NCI-H2029 treated with DMSO at 0.1 percent for 48 hours (cell line): ENCODE measurements around the gene RELCH.

Source experiments
- DNase-seq: peaks from one replicate; lab custom pipeline; 2025; lab: John Stamatoyannopoulos, UW

RELCH gene

DNA sequence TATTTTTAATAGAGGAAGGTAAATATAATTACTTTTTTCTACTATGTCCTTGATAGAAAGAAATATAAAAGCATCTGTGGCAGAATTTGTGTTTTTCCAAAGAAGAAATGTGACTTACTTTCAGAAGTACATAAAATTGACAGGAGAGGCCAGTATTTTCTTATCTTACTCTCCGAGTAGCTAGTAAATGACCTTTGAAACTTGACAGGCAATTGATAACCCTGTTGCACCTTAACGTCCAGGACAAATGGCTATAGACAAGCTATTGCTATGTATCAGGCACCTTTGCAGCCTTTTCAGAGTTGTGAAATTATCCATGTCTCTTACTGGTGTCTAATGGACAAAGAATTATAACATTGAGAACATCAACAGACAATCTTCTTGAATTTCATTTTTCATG, 75.0 kb downstream of the RELCH start:
- no peak for DNase-seq

- no peak for DNase-seq
Observed at GRCh38 chr18:62264984-62265383, 77.9 kb downstream of the RELCH start.

- DNase-seq: no peak
Observed at GRCh38 chr18:62277045-62277444, 90.0 kb downstream of the RELCH start.

DNA sequence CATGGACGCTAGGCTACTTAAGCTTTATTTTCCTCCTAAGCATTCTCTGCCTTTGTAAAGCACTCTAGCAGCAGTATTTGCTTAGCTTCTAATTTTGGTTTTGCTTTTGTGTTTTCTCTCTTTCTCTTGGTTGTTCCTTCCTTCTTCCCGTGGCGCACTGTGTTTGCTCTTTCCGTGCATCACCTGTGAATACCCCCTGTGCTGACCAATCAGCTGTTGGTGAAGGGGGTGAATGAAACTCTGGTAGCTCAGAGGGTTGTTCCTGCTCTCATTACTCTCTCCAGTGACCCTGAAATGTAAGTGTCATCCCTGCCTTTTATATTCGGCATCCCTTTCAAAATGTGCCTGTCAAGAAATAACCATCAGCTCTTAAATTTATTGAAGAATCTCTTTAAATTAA, 92.5 kb downstream of the RELCH start:
- peak; percentile 3 for DNase-seq

GRCh38 chr18:62280058-62280457, 93.0 kb downstream of the RELCH start:
- no peak for DNase-seq

GRCh38 chr18:62280786-62281185, 93.7 kb downstream of the RELCH start:
- DNase-seq: no peak

- DNase-seq: no peak
Observed at GRCh38 chr18:62281684-62282083, 94.6 kb downstream of the RELCH start.

GRCh38 chr18:62282188-62282629, 95.2 kb downstream of the RELCH start:
- no peak for DNase-seq

GRCh38 chr18:62284637-62285036, 97.6 kb downstream of the RELCH start:
- DNase-seq: no peak

DNA sequence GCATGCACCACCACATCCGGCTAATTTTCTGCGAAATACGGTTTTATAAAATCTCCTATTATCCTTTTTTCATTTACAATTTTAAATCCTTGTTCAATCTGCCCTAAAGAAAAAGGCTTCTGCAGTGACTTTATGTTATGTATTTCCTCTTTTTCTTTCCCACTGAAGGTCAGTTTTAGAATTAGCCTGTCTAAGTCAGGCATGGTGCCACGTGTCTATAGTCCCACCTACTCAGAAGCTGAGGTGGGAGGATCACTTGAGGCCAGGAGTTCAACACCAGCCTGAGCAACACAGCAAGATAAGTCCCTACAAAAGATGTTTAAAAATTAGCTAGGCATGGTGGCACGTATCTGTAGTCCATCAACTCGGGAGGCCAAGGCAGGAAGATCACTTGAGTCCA, 98.2 kb downstream of the RELCH start:
- DNase-seq: no peak

- no peak for DNase-seq
Observed at GRCh38 chr18:62287781-62288664, 101.0 kb downstream of the RELCH start.

- no peak for DNase-seq
Observed at GRCh38 chr18:62288665-62289008, 101.6 kb downstream of the RELCH start.

DNA sequence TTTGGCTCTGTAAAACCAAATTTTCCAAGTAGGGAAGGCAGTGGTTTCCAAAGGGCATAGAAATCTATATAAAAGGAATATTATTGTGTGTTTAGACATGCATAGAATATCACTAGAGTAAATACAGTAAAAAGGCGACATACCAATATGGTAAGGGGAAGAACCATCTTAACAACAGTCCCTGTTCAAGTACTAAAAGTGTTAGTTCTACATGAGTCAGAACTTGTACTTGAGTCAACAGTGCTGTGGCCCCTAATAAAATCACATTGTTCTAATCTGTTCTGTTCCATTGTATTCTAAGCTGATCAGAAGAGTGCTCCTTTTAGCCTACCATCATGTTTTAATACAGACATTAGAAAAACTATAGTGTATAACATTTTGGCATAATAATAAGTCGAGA, 102.0 kb downstream of the RELCH start:
- no peak for DNase-seq

GRCh38 chr18:62294073-62294472, 107.0 kb downstream of the RELCH start:
- no peak for DNase-seq

GRCh38 chr18:62300359-62300963, 113.4 kb downstream of the RELCH start:
- no peak for DNase-seq

DNA sequence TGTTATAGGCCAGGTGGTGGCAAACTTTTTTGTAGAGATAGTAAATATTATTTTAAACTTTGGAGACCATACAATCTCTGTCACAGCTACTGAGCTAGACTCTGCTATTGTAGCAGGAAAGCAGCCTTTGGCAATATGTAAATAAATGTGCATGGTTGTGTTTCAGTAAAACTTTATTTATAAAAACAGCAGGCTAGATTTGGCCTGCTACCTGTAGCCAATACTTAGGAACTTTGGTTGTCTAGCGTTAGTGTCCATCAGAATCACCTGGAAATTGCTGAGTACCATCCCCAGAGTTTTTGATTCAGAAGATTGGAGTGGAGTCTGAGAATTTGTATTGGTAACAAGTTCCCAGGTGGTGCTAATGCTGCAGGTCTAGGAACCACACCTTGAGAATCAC, 114.3 kb downstream of the RELCH start:
- no peak for DNase-seq

DNA sequence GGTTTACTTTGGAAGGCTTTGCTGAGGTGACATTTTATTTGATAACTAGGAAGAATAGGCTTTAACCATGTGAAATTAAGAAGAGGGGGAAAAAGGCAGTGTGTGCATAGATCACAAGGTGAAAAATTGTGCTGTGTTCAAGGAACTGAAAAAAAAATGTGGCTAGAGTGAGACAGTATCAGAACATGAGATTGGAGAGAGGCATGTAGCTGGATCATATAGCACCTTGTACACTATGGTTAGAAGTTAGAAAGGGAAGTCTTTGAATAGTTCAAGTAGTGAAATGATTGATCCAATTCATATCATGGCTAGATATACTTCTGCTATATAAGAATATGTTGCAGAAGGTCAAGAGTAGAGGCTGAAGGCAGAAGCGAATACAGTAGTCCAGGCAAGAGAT, 125.8 kb downstream of the RELCH start:
- no peak for DNase-seq

DNA sequence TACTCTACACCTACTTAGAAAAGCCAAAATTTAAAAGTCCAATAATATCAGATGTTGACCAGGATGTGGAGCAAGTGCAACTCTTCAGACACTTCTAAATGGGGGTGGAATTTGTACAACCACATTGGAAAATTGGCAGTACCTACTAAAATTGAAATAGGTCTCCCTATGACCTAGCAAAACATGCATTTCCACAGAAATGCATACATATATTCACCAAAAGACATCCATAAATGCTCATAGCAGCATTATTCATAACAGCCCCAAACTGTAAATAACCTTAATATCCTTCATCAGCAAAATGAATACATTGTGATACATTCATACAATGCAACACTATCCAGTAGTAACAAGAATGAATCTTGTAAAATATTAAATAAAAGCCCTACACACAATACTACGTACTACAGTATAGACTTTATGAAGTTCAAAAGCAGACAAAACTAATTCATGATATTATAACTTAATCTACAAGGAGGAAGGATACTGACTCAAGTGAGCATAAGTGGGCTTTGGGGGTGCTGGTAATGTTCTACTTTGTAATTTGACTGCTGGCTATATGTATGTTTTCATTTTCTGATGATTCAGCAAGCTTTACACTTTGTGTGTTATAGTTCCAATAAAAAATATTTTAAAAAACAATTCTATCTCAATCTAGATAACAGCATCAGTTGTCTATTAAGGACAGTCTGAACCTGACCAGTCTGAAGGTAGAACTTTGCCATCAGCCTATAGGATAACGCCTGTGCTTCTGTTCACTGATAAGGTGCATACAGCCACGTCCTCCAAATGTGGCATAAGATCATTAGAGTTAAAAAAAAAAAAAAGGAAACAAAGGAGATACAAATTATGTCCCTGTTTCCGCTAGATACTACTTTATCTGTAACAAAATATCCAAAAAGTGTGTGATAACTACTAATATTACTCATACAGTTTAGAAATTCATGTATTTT, 131.4 kb downstream of the RELCH start:
- no peak for DNase-seq

GRCh38 chr18:62321201-62321600, 134.1 kb downstream of the RELCH start:
- DNase-seq: no peak

- no peak for DNase-seq
Observed at GRCh38 chr18:62323483-62324180, 136.6 kb downstream of the RELCH start.

GRCh38 chr18:62324181-62324828, 137.2 kb downstream of the RELCH start:
- no peak for DNase-seq
